ENCODE data around the gene POLR1G.

The POLR1G gene

GRCh38 chr19:45448425-45448756 lies 41.9 kb downstream of the POLR1G start:
- no peak for DNase-seq

DNA sequence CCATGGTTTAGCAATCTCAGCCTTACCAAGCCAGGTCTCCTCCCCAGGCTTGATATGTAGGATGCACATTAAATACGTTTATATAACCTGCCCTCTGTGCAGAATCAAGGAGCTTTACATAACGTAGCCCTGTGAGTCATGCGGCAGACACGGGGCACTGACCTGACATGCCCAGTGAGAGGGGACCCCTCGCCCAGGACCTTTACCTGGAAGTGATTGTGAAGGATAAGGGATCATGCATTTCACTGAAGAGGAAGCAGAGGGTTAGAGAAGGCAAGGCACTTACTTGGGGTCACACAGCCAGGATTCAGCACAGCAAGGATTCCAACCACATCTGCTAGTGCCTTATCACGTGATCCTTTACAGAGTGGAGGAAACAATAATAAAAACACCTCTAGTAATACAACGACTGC lies 42.4 kb downstream of the POLR1G start:
- DNase-seq = no peak

GRCh38 chr19:45450012-45450333 lies 43.5 kb downstream of the POLR1G start:
- no peak for DNase-seq

DNA sequence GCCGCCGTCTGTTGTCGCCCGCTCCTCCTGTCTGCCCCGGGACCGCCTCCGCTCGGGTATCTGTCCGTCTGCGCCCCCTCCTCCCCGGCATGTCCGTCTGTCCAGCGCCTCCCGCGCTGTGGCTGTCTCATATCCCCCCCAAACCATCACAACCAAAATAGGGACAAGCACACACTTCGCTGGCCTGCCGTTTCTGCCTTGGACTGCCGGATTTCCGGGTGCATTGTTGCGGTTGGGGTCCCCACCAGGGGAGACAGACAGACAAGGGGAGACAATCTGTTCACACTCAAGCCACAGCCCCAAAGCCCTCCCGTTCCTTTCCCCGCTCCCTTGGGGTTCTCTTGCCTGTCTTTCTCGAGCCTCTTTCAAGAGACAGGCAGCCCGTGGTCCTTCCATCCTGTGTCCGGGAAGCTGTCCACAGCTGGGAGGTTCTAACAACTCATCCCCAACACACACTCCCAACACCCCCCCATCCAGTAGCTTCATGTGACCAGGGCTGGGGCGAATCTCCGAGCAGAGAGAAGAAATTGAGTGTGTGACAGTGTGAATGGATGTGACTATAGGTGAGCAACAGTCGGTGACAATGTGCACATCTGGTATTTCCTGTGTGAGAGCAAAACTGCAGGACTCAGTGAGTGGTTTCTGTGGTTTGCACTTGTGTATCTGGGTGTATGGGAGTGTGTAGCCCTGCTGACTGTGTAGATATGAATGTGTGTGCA lies 44.8 kb downstream of the POLR1G start:
- no peak for DNase-seq

DNA sequence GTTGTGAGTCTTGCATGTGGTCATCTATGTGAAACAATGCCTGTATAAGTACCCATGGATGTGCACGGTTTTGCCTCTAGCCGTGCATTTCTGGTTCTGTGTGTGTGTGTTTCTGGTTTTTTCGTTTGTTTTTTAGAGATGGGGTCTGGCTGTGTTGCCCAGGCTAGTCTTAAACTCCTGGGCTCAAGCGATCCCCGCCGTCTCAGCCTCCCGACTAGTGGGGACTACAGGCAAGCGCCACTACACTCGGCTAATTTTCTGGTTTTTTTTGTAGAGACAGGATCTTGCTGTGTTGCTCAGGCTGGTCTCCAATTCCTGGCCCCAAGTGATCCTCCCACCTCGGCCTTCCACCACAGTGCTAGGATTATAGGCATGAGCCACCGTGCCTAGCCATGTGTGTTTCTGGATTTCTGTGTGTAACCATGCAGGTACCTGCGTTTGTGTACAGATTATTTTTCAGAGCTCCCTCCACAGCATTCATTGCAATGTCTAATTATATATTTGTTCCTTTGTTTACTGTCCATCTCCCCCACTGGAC lies 45.5 kb downstream of the POLR1G start:
- DNase-seq = no peak

DNA sequence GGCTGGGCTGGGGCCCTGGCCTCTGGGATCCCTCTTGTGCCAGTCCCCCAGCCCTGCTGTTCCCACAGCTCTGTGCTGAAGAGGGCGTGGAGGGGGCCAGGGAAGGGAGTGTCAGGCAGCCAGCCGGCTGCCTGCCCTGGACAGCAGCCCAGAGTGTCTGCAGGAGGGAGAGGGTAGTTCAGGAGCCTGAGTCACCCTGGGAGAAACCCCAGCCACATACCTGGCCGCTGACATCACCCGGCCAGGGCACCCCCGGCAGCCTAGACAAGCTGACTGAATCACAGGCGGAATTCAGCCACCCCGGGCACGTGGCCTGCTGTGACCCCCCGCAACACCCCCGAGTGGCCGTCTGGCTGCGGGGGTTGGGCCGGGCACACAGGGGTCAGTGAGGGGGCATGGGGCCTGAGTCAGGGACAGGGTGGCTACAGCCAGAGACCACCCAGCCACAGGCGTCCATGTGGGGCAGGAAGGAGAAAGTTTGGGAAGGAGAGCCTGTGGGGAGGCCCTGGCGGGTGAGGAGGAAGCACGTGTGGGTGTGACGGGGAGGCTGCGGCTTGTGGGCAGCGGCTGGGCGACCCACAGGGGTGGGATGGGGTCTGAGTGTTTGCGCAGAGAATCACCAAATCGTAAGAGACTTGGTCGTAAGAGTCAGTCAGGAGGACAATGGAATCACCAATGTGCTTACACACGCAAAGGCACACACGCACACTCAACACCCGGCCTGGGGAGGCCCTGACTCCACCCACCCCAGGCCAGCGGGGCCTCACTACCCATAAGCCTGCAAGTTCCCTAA lies 49.5 kb downstream of the POLR1G start:
- peak; percentile 17 for DNase-seq

GRCh38 chr19:45456500-45456815 lies 50.0 kb downstream of the POLR1G start:
- no peak for DNase-seq

- DNase-seq = no peak
Observed at GRCh38 chr19:45457776-45458175, 51.3 kb downstream of the POLR1G start.
